Stomach (tissue), 4 donors: ENCODE data around the gene PCBP3.
"Not testable (repeated sequence)": the region's sequence is repeated elsewhere in the genome, so short reads cannot be mapped to it uniquely, and the experiment has no call there.

Source experiments
- CTCF ChIP-seq, 7 experiments: fragments of 450-650 bp in 4 of 7; fragments of 200-600 bp in 3 of 7; sonication (generic) in 3 of 7; IDR thresholded peaks; one replicate each; pipeline ENCODE4 v1.5.1; 2016 to 2019; ENCODE audit warnings: antibody characterized with exemption in 7 of 7, control low read depth in 2 of 7, mild to moderate bottlenecking in 1 of 7
- EP300 ChIP-seq: sonication (generic); formaldehyde crosslinking; IDR thresholded peaks from one replicate; pipeline ENCODE4 v1.6.1; 2017; ENCODE audit warnings: antibody characterized with exemption
- POLR2A ChIP-seq, 4 donors: fragments of 450-650 bp; IDR thresholded peaks; one replicate each; pipeline ENCODE4 v1.6.1; 2016; ENCODE audit warnings: antibody characterized with exemption in 4 of 4, control low read depth in 2 of 4, mild to moderate bottlenecking in 1 of 4, moderate library complexity in 1 of 4
- POLR2AphosphoS5 ChIP-seq, 3 donors: sonication (generic); formaldehyde crosslinking; IDR thresholded peaks; one replicate each; pipeline ENCODE4 v1.6.1; 2016; ENCODE audit warnings: antibody characterized with exemption in 3 of 3

GRCh38 chr21:45815781-45816180 is 172.3 kb downstream of the PCBP3 start:
- not testable (repeated sequence) for TF ChIP-seq CTCF (IDR thresholded peaks at IDR 0.05); POLR2A (IDR thresholded peaks at IDR 0.05); POLR2AphosphoS5 (IDR thresholded peaks at IDR 0.05); EP300
